Left forelimb (tissue), 1 donor: ENCODE measurements around the gene AKAP6.
"Not testable (repeated sequence)": the region's sequence is repeated elsewhere in the genome, so short reads cannot be mapped to it uniquely, and the experiment has no call there.

Source experiments
- DNase-seq: peaks from one replicate; pipeline ENCODE4 v3.0.0-alpha.2; 2018; ENCODE audit warnings: low spot score

AKAP6 gene

DNA sequence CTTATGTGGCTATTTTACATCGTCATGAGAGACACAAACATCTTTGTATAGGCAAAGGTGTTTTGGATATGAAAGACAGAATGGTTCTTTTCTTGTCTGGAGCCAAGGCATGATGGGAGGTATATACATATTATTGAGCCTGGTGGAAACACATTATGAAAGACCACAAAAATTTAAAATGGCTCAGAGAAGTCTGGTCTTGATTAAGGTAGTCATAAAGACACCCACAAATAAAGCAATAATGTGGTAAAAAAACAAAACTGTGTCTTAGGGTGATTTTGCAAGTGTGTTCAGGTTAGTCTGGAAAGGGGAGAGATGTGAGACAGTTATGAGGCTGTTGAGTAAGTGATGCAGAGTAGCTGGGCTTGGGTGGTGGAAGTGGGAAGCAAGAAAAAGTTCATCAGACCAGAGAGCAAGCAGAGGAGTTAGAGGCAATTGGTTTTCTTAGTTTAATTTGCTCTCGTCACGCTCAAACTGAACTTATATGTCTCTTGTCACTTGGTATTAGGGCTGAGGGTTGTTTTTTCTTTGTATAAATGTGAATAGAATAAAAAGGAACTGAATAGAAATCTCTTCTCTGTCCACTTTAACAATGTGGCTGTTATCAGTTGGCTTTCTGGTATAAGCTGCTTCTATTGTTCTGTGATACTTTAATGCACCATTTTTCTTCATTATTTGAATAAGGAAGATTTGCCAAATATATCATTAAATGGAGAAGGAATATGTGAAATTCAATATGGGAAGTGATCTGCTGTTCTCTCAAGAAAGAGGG is 115.0 kb downstream of the AKAP6 start:
- no peak for DNase-seq

DNA sequence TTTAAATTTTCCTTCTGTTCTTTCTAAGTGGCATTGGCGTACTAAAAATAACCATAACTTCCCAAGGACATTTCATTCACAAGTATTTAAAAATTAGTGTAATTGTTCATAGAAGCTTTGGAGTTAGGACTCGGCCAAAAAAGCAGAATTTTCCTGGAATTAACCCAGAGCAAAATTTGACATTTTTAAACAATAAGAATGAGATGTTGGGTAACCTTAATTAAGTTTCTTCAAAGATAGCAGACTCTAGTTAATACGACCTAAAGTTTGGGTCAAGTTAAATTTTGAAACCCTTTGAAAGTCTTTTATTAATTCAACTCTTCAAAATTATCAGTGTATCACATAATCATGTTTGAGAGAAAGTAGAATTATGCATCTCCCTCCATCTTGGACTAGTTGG is 118.3 kb downstream of the AKAP6 start:
- no peak for DNase-seq

DNA sequence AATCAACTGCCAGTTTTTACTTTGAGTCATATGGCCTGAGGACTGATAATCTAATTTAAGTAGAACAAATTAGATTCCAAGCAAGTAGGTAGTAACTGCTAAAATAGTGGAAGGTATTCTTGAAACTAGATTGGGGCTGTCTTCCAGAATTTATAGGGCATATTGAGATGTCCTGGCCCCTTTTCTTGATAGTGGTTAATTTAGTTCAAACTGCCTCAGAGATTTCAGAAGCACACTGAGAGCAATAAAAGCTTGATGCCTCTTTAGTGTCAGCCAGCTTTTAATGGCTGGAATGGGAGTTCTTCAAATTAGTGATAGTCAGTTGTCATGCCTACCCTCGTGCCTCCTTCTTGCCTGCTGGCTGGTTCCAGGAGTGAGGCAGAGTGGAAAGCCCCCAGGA is 120.5 kb downstream of the AKAP6 start:
- no peak for DNase-seq

DNA sequence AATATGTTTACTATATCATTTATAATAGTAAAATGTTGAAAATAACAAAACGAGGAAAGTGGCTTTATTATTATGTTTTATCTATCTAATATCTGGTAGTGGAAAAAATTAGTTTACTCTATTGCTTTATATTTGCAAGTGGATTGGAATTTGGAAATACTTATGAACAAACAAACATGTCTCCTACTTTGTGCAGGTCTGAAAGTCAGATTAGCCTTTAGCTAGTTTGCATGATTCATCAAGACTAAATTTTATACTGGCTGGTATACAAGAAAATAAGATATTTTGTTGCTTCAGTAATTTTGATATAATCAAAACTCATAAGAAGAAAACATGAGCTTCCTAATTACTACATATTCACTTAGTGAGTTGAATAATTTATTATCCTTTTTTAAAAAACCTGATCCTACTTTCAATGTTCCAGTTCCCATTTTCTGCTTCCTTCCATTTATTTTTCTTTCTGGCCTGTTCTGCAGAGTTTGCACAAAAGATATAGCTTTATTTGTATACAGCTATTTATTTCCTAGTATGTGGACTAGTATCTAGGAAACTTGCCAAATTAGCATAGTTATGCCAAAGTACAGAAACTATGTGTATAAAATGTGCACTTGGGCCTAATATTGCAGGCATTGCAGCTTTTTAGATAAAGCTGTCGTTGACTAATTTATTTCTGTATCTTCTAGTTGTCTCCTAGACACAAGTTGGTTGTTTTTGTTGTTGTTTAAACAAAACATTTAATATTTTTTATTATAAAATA is 122.0 kb downstream of the AKAP6 start:
- no peak for DNase-seq

DNA sequence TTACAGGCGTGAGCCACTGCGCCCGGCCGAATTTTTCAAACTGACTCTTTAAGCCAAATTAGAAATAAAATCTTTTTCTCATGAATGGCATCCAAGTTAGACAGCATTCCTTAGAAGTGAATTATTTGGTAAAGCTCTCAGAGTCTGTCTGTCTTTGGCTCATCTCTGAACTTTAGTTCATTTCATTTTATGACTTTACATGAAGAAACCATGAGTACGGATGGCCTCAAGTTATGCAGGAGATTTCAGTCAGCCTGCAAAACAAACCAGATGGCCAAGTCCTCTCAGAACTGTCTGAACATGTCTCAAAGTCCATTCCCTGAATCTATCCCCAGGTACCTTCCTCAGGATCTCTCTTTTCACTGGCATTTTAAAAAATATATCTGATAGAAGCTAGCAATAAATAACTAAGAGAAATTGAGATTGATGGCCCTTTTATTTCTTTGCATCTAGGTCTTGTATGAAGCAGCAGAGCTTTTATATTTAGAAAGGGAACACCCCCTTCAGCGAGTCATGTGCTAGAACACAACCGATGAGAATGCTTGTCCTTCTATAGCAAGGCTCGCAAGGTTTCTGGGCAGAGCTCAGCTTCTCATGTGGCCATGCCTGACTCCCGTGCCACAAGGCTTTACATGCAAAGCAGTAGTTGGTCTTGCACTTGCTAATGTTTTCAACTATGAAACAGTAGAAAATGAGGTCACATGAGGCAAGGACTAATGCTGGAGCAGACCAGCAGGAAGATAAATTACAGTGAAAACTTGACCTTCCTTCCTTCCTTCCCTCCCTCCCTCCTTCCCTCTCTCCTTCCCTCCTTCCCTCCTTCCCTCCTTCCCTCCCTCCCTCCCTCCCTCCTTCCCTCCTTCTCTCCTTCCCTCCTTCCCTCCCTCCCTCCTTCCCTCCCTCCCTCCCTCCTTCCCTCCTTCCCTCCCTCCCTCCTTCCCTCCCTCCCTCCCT is 125.0 kb downstream of the AKAP6 start:
- no peak for DNase-seq

- no peak for DNase-seq
Measured at GRCh38 chr14:32457213-32457920, 128.3 kb downstream of the AKAP6 start.

GRCh38 chr14:32458720-32459119 is 129.6 kb downstream of the AKAP6 start:
- no peak for DNase-seq

- DNase-seq = no peak
Measured at GRCh38 chr14:32460267-32460666, 131.2 kb downstream of the AKAP6 start.

- DNase-seq = not testable (repeated sequence)
Measured at GRCh38 chr14:32462553-32462952, 133.5 kb downstream of the AKAP6 start.

- DNase-seq = no peak
Measured at GRCh38 chr14:32468955-32469354, 139.9 kb downstream of the AKAP6 start.

GRCh38 chr14:32469388-32470160 is 140.5 kb downstream of the AKAP6 start:
- no peak for DNase-seq

- DNase-seq = no peak
Measured at GRCh38 chr14:32470161-32470715, 141.1 kb downstream of the AKAP6 start.

DNA sequence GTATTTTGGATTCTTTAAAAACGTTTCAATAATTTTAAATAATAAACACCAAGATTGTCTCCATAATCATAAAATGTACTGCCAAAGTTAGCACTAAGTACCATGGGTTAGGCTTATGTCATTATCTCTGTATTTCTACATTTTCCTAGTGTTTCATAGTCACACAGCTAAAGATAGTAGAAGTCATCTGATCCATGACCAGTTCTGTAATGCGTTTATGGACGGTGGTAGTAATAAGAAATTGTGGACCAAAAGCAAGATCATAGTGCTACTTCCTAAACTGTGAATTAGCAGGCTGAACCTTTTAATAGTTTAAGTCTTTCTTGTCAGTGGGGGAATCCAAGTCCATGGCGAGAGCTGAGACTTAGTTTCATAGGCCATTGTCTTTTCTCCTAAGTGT is 142.1 kb downstream of the AKAP6 start:
- no peak for DNase-seq

DNA sequence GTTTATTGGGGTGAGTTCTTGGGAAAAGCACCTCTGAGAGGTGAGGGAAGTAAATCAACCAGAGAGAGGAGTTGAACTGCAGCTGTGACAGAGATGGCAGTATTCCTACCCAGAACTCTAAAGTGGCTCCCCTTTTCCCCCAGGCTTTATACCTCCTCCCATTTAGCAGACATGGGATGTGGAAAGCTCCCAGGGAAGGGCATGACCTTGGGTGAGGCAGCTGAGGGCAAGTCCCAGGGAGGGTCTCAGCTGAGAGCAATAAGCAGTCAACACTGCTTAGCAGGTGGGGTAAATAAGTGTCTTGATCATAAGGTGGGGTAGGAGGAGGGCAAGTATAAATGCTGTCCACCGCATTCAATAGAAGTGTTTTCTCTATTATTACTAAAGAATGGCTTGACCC is 143.0 kb downstream of the AKAP6 start:
- no peak for DNase-seq

GRCh38 chr14:32472512-32473463 is 143.7 kb downstream of the AKAP6 start:
- peak; percentile 73 for DNase-seq

DNA sequence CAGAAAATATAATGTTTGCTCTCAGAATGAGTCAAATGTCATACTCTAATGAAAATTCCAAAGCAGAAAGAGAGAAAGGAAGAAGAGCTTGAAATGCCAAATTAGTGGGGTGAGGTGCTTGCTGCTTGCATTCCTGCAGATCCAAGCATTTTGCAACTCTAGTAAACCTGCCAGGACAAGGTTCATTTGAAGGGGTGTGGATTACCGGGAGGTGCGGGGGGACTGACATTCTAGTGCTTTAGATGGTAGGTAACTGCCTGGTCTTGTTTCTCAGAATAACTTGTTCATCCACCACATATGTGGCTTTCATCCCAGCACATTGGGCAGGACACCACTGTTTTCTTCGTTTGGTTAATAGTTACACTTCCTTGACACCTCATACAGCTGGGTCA is 144.4 kb downstream of the AKAP6 start:
- DNase-seq = no peak

DNA sequence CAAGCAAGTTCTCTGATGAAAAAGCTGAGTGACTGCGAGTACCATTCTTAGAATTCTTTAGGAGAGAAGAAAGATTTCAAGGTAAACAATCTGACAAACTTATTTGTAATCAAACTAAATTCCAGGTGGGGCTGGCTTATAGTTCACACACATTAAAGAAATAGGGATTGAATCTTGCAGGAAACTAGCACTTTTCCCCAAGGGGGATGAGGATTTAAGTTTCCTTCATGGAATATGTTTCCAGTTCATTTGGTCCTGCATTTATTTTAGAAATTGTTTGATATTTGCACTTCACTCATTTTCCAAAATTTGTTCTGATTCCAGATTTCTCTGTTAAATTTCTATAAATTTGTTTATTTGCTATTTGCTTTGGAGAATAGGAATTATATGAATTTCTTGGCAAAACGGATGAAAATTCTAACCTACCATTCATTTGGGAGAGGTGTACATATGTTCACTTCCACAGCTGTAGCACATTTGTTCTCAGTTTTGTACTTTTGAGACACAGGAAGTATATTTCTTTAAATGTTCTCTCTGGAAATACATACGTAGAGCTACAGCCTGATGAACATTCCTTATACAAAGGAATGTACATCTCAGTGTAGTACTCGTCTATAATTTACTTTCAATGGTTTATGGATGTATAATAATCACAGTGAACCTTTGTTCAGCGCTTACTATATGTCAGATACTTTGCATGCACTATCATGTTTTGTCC is 145.5 kb downstream of the AKAP6 start:
- no peak for DNase-seq

- DNase-seq = no peak
Measured at GRCh38 chr14:32476532-32476931, 147.4 kb downstream of the AKAP6 start.

DNA sequence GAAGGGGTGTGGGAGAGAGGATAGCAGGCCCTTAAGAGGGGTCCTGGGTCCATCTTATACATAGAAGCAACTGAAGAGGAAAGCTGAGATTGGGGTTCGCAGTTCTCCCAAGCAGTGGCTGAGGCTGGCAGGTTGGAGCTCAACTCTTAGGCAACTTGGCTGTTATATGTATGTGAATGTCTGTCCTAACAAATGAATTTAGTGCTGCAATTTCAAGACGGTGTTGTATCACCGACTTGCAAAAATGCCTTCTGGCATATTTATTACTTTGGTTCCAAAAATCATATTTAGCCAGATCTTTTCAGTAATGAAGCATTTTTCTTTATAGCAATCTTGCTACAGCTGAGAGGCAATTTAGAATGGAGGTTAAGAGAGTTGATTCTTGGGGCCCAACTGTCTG is 148.3 kb downstream of the AKAP6 start:
- no peak for DNase-seq
